DMS 273 treated with DMSO at 0.1 percent for 48 hours (cell line): ENCODE data around the gene FES.
"Not testable (repeated sequence)": the region's sequence is repeated elsewhere in the genome, so short reads cannot be mapped to it uniquely, and the experiment has no call there.

Source experiments
- DNase-seq: peaks from one replicate; lab custom pipeline; 2025; lab: John Stamatoyannopoulos, UW

The FES gene

DNA sequence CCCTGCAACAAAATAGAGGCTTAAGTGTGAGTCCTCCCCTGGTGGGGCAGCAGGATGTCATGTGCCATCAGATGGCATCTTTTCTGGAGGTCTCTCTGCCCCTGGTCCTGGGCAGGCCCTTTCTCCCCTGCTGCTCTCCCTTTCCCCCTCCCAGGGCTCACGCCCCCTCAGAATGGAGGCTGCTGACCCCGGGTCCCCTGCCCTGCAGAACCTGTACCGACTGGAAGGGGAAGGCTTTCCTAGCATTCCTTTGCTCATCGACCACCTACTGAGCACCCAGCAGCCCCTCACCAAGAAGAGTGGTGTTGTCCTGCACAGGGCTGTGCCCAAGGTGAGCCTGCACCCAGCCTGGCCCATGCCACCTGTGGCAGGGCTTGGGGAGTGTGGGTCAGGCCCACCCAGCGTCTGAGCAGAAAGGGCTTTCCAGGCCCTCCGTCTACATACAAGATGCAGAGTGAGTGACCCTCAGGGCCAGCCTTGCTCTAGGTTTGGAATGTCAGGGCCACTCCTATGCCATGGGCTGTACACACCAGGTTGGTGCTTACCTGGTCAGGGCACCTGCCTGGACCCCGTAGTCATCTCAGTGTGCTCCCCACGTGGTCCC lies 7.1 kb downstream of the FES start:
- DNase-seq, result no peak

DNA sequence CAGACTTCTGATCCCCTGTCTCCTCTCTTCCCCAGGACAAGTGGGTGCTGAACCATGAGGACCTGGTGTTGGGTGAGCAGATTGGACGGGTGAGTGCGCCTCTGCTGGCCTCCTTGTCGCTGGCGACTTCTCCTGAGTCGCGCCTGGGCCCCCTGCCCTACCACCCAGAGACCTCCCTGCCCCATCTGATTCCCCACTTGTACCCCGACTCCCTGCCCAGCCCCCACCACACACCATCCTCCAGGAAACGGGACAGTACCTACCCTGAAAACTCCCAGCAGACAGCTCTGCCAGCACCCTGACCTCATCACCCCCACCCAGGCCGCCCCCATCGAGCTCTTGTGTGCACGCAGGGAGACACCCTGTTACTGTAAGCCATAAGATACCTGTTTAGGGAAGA lies 7.7 kb downstream of the FES start:
- DNase-seq, result no peak

DNA sequence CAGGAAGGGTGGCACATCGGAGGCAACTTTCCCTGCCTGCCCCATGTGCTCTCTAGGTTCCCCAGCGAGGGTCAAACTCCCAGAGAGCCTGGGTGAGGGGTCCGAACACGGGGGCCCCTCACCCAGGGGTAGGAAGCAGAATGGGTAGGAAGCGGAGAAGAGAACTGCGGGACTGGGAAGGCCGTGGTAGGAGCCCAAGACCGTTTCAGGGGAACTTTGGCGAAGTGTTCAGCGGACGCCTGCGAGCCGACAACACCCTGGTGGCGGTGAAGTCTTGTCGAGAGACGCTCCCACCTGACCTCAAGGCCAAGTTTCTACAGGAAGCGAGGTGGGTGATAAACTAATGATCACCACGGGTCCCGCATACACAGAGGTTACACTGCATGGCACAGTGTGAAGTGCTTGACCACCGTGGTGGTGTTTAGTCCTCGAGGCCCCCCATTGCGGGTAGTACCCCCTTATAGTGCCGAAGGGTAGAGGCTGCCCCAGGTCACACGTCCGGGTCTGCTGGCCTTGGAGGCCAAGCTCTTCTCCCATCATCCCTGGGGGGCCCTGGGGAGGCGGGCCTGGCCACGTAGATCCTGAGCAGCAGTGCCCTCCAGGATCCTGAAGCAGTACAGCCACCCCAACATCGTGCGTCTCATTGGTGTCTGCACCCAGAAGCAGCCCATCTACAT lies 8.3 kb downstream of the FES start:
- no peak for DNase-seq

DNA sequence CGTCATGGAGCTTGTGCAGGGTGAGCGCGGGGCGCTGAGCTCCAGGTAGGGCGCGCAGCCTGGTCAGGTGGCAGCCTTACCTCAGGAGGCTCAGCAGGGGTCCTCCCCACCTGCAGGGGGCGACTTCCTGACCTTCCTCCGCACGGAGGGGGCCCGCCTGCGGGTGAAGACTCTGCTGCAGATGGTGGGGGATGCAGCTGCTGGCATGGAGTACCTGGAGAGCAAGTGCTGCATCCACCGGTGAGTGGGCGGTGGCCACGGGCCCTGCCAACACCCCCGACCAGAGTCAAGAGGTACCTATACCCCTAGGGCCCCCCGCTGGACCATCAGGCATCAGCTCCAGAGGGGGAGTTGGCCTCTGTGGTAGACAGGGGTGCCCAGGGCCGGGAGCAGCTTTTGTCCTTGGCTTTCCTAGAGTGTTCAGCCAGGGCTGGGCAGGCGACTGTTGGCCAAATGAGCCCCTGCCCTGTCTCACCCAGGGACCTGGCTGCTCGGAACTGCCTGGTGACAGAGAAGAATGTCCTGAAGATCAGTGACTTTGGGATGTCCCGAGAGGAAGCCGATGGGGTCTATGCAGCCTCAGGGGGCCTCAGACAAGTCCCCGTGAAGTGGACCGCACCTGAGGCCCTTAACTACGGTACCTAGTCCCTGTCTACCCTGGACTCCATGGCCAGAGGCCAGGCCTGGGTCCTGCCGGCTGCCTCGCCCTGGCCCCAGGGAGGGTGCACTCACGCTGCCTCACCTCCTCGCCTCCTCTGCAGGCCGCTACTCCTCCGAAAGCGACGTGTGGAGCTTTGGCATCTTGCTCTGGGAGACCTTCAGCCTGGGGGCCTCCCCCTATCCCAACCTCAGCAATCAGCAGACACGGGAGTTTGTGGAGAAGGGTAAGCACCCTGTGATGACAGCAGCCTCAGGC lies 9.1 kb downstream of the FES start:
- no peak for DNase-seq

DNA sequence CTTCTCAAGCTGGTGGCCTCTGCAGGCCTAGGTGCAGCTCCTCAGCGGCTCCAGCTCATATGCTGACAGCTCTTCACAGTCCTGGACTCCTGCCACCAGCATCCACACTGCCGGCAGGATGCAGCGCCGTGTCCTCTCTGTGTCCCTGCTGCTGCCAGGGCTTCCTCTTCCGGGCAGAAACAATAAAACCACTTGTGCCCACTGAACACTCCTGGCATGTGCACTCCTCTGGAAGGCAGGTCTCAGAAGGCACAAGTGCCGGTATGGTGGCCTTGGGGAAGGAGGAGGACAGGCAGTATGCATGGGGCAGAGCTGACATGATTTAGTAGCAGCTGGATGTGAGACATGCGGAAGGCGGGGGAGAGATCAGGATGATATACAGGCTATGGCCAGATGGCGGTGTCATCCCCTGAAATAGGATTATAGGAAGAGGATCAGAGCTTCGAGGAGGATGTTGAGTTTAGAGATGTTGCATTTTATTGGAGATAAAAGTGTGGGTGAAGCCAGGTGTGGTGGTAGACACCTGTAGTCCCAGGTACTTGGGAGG lies 11.3 kb downstream of the FES start:
- no peak for DNase-seq

DNA sequence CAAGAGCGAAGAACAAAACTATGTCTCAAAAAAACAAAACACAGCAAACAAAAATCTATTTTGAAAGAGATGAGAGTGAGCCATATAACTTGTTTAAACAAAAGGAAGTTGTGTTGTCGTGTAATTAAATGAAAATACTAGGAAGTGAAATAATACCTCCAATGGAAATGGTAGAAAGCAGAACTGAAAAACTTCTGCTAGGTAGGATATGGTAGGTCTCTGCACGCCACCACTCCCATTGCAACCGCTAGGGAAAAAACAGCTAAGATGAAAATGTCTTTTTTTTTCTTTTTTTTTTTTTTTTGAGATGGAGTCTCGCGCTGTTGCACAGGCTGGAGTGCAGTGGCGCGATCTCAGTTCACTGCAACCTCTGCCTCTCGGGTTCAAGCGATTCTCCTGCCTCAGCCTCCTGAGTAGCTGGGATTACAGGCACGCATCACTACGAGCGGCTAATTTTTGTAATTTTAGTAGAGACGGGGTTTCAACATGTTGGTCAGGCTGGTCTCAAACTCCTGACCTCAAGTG lies 12.9 kb downstream of the FES start:
- not testable (repeated sequence) for DNase-seq

DNA sequence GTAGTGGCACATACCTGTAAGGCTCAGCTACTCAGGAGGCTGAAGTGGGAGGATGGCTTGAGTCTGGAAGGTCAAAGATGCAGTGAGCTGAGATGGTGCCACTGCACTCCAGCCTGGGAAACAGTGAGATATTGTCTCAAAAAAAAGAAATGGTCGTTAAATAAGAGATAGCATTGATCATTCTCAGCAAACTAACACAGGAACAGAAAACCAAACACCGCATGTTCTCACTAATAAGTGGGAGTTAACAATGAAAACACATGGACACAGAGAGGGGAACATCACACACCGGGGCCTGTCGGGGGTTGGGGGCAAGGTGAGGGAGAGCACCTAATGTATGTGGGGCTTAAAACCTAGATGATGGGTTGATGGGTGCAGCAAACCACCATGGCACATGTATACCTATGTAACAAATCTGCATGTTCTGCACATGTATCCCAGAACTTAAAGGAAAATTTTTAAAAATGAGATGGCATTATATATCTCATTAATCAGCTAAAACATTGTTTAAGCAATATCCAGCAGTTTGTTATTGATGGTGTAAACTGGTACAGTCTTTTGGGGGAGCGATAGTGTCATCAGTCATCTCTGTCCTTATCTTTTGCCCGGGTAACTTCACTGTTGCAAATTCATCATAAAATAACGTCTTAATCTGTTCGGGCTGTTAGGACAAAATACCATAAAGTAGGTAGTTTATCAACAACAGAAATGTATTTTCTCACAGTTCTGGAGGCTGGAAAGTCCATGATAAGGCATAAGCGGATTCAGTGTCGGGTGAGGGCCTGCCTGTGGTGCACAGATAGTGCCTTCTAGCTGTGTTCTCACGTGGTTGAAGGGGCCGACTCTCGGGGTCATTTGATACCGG lies 17.1 kb downstream of the FES start:
- DNase-seq, result no peak

DNA sequence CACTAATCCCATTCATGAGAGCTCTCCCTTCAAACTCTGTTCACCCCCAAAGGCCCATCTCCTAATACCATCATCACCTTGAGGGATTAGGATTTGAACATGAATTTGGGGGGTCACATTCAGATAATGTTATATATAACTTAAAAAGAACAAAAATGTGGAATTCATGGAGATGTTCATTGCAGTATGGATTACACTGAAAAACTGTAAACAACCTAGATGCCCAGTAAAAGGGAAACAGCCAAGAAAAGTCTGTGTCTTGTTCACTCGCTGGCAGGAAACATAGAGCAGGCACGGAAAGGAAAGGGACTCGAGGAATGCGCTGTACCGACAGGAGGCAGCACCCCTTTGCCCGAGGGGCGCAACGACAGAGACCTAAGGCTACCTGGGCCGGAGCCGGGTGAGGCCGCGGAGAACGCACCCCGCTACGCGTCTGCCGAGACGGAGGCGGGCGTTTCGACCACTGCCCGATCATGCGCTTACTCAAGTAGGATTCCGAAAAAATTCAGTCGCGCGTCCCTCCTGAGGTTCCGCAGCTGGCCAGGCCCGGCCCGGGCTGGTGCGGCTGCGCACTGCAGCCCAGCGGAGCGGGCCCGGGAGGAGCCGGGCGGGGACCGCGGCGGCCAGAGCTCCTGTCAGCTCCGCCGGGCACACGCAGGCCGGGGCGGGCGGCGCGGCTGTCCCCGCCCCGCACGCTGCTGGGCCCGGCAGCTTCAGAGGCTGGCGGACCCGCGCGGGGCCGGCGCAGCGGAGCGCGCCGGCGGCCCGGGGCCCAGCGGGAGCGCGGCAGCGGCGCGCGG lies 17.9 kb downstream of the FES start:
- DNase-seq, result peak; percentile 48

DNA sequence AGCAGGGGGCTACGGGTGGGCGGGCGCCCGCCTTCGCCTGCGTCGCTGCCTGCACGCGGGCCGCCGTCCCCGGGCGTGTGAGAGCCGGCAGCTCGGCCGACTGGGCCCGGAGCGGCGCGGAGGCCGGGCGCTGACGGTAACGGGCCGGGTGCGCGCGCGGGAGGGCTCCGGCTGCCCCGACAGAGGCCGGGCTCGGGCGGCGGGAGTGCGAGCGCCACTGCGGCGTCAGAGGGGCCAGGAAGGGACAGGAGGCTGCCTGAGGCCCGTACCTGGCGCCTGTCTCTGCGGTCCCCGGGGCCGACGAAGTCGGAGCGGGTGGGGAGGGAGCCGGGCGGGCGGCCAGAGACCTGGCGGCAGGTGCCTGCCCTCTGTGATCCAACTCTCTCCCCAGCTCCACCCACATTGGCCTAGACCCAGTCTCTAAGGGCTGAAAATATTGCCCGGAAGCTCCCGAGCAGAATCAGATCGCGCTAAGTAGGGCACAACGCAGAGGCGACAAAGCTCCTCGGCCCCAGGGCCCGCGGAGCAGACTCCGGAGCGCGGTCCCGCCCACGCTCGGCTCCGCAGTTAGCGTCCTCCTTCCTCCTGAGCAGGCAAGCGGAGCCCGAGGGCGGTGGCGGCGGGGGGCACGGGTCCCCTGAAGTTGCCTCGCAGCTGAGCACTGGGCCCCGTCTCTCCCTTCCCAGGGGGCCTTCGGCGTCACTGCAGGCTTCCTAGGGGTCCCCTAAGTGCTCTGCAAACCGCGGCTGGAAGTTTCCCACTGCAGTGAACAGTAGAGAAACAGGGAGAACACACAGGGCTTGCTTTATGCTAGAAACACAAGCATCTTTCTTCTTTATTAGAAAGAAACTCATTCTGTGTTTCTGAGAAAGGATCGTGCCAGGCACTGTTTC lies 18.8 kb downstream of the FES start, which contains the start of gene MAN2A2:
TSS of gene MAN2A2 (plus strand) at position 463 of the 893 bp plus-strand sequence. CDS start 906 bp downstream, outside the sequence.
- no peak for DNase-seq

DNA sequence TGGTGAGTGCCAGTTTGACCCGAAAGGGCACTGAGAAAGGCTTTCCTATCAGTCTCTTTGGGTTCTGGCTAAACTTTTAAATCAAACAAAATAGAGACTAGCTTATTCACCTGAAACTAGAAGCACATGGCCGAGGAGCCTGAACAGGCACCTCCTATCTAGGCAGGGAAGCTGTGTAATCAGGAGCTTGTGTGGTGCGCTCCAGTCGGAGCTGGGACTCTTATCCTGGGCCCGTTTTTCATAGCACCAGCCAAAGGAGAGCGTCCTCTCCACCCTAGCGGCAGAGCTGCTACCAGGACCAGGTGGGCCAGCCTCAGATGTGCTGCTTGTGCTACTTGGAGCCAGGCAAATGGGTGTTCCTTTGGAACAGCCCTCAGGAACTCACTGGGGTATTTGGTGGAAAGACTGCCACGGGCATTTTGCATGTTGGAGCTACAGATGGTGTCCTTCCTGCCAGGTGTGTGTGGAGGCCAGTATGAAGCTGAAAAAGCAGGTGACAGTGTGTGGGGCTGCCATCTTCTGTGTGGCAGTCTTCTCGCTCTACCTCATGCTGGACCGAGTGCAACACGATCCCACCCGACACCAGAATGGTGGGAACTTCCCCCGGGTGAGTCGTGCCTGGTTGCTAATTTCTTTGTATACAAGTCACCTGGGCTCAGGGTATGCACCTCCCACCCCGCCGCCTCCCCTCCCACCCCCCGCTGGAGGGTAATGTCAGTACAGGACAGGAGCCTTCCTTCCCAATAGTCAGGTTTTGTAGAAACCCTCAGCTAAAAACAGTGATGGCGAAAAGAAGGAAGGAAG lies 19.6 kb downstream of the FES start:
- no peak for DNase-seq

DNA sequence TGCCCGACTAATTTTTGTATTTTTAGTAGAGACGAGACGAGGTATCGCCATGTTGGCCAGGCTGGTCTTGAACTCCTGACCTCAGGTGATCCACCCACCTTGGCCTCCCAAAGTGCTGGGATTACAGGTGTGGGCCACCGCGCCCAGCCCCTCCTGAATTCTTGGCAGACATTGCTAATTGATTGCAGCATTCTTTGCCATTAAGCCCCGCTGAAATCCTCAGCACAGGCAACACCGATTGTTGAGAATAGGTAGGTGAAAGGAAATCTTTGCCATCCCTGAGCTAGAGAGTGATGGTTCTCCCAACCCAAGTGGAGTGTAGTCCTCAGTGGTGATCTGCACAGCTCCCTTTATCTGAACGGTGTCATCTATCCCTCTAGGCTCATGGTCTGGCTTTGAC lies 20.4 kb downstream of the FES start:
- DNase-seq, result no peak

DNA sequence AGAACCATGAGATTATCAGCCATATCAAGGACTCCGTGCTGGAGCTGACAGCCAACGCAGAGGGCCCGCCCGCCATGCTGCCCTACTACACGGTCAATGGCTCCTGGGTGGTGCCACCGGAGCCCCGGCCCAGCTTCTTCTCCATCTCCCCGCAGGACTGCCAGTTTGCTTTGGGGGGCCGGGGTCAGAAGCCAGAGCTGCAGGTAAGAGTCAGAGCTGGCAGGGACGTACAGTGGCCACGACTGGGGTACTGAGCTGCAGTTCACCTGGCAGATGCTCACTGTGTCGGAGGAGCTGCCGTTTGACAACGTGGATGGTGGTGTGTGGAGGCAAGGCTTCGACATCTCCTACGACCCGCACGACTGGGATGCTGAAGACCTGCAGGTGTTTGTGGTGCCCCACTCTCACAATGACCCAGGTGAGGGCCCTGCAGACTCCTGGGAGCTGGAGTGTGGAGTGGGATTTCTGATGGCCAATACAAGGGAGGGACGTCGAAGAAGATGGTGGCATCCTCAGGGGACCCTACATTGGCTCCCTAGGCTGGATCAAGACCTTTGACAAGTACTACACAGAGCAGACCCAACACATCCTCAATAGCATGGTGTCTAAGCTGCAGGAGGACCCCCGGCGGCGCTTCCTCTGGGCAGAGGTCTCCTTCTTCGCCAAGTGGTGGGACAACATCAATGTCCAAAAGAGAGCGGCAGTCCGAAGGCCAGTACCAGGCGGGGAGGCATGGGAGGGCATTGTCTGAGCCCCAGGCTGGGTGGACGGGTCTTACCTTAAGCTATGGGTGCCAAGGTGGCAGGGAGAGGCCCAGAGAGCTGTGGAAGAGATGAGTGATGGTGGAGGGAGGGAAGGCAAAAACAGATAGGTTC lies 21.2 kb downstream of the FES start:
- DNase-seq, result no peak

DNA sequence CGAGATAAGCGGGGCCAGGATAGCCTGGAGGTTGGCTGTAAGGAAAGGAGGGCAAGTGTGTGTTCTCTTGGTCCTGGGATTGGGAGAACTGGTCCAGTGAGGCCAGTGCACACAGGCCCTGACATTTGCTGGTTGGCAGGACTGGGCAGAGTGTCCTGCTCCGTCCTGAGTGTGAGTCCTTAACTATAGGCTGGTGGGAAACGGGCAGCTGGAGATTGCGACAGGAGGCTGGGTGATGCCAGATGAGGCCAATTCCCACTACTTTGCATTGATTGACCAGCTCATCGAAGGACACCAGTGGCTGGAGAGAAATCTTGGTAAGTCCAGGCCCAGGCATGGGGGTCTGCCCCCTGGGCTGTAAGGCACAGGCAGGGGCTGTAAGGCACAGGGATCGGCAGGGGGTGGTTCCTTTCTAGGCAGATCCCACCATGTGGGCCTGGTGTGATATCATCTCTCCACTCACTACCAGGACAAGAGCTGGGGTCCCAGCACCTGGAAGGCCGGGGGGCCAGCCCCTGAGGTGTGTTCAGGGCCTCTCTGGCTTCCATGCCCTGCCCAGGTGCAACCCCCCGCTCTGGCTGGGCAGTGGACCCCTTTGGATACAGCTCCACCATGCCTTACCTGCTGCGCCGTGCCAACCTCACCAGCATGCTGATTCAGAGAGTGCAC lies 22.0 kb downstream of the FES start:
- DNase-seq, result no peak

DNA sequence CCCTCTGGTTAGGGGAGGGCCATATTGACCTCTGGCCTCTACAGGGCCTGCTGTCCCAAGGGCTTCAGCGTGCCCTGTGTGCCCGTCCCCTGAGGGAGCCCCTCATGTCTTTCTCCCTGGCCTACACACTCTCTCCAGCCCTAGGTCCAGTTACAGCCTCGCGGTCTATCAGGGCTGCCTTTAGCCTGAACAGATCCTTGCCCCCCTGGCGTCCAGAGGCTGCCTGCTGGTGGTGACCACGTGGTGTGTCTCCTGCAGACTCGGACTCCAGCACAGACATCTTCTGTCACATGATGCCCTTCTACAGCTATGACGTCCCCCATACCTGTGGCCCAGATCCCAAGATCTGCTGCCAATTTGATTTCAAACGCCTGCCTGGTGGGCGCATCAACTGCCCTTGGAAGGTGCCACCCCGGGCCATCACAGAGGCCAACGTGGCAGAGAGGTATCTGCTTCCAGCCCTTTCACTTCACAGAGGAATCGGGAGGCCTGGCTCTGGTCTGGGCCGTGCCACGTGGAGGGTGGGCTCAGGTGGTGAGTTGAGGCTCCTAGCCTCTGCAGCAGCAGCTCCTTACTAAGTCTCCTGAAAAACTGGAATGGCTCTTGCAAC lies 22.9 kb downstream of the FES start:
- no peak for DNase-seq

DNA sequence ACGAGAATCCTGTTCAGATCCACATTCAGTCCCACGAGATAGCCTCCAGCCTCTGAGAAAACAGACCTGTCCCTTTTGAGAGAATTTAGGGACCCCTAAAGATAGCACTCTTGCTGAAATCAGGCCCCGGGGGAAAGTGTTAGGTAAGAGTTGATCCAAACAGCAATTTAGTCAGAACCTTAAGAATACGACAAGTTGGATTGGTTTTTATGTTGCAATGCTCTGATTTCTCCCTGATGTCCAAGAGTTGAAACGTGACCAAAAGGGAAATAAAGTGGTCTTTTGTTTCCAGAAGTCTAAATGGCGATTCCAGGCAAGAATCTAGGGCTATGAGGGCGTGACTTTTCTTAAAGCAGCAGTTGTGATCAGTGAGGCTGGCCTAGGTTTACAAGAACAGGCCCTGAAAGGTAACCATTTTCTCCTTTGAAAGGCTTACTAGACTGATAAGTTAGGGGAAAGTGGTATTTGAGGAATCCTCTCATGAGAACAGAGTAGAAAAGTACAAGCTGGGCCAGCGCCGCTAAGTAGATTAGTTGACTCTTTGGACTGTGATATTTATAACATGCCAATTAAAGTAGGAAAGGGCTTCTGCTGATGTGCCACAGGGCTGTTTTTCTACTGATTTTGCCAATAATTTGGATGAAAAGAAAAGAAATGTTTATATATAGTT lies 23.7 kb downstream of the FES start:
- no peak for DNase-seq

DNA sequence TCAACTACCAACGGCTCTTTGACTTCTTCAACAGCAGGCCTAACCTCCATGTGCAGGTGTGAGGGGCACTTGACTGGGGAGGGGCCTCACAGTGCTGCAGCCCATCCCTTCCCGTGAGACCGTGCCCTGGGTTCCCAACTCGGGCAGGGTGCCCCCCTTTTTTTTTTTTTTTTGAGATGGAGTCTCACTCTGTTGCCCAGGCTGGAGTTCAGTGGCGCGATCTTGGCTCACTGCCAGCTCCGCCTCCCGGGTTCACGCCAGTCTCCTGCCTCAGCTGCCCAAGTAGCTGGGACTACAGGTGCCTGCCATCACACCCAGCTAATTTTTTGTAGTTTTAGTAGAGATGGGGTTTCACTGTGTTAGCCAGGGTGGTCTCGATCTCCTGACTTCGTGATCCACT lies 25.1 kb downstream of the FES start:
- DNase-seq, result not testable (repeated sequence)
